Limb (tissue), 2 donors: Measurements from ENCODE around the gene EGLN2.
A peak's percentile ranks its signal among the peaks of the same experiment; 100 is the strongest.
"Not testable (repeated sequence)": the region's sequence is repeated elsewhere in the genome, so short reads cannot be mapped to it uniquely, and the experiment has no call there.

Experiments
- DNase-seq, 2 donors: peaks; one replicate each; pipeline ENCODE4 v3.0.0-alpha.2; 2016; ENCODE audit errors: extremely low spot score in 2 of 2

The EGLN2 gene

DNA sequence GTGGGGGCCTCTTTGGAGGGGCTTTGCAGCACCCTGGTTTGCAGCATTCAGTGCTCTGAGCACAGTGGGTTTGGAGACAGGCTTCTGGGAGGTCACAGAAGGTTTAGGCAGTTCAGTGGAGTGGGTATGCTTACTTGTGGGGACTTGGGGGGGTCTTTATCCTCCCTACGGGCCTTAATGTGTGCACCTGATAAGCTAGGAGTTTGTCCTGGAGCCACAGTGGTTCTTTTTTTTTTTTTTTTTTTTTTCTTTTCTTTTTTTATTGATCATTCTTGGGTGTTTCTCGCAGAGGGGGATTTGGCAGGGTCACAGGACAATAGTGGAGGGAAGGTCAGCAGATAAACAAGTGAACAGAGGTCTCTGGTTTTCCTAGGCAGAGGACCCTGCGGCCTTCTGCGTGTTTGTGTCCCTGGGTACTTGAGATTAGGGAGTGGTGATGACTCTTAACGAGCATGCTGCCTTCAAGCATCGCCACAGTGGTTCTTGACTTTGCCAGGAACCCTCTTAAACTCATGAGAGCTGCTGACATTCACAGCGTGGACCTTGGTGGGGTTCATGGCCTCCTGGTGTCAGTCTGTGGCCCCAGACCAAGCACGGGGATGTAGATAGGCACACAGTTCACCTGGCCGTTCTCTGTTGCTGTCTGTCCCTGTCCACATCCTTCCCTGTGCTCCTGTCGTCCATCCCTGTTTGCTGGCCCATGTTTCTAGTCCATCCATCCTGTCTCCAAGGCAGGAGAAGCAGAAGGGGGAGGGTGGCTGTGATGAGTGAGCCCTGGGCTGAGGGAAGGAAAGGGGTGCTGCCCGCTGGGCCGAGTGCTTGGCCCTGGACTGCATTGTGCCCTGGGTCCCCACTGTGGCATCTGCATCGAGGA lies 2.7 kb downstream of the EGLN2 start:
- DNase-seq: no peak

- DNase-seq: no peak
These were observed 3.5 kb downstream of the EGLN2 start for GRCh38 chr19:40802300-40803169.

GRCh38 chr19:40803170-40803856 lies 4.3 kb downstream of the EGLN2 start:
- no peak for DNase-seq

DNA sequence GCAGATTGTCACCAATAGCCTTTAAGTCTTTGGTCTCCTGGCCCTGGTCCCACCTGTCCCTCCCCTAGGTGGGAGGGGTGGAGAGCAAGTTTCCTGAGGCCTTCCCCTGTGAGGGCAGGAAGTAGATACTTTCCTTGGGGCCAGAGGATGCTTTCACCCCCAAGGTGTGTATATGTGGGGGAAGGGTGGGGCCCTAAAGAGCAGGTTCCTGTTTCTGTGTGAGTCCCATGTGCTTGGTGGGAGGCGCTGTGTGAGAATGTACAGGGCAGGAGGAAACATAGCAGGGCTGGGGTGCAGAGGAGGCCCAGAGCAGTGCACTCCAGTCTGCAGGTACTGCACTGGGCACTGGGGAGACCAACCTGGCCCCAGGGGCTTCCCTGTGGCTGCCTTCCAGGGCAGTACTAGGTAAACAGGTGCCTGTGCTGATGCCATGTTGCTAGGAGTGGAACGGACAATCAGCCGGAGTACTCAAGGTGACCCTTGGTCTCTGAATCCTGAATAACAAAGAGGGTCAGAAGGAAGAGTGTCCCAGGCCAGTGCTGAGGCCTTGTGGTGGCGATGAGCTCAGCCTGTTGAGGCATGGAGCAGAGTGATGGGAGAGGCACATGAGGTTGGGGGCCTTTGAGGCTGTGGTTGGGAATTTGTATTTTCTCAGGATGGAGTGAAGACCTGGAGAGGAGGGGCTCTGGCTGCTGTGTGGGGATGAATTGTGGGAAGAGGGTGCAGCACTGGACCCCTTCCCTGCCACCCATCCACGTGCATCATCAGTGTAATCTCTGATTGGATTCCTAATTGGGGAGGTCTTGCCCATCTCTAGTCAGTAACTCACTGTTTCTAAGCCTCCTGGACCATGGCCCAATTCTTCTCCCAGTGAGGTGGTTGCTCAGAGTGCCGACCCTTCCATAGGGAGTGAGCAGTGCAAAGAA lies 5.1 kb downstream of the EGLN2 start:
- no peak for DNase-seq

DNA sequence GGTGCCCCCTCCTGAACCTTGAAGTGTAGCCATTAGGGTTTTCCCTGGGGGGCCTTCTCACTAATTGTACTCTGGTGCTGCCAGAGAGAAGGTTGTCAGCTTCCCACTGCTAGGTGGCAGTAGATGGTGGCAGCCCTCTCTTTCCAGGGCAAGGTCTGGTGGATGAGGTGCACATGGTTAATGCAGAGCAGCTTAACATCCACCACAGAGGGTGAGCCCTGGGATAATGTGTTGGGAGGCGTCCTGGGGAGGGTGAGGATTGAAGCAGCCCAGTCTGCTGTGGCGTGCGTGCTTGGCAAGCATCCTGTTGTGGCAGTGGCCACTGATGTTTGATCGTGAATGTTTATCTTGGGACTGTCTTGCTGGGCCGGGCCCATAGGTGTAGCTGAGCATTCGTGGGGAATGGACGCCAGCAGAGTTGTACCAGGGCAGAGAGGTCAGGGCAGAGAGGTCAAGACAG lies 5.8 kb downstream of the EGLN2 start:
- no peak for DNase-seq

DNA sequence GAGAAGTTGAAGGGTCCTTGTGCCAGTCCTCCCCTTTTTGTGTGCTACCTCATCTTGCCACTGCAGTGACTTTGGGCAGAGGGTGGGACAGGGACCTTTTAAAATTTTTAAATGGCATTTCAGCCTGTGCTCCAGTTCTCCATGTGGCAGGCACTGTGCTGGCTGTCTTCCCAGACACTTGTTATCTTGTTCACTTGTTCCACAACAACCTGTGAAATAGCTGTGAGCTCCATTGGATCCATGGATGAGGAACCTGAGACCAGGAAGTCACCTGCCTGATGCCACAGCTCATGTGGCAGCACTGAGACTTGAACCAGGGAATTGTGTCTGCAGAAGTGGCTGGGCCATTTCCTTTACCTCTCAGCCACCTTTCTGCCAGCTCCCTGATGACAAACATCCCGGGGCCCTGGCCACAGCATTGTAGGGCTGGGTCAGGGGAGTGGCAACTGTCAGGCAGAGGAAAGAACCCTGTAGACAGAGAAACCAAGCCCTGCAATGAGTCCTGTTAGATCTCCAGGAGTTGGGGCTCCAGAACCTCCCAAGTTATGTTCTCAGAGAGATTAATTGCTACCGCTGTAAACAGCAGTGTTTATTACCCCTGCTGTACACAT lies 6.4 kb downstream of the EGLN2 start:
- no peak for DNase-seq

GRCh38 chr19:40806423-40807146 lies 7.6 kb downstream of the EGLN2 start:
- peak; percentile 90 to 91 for DNase-seq

DNA sequence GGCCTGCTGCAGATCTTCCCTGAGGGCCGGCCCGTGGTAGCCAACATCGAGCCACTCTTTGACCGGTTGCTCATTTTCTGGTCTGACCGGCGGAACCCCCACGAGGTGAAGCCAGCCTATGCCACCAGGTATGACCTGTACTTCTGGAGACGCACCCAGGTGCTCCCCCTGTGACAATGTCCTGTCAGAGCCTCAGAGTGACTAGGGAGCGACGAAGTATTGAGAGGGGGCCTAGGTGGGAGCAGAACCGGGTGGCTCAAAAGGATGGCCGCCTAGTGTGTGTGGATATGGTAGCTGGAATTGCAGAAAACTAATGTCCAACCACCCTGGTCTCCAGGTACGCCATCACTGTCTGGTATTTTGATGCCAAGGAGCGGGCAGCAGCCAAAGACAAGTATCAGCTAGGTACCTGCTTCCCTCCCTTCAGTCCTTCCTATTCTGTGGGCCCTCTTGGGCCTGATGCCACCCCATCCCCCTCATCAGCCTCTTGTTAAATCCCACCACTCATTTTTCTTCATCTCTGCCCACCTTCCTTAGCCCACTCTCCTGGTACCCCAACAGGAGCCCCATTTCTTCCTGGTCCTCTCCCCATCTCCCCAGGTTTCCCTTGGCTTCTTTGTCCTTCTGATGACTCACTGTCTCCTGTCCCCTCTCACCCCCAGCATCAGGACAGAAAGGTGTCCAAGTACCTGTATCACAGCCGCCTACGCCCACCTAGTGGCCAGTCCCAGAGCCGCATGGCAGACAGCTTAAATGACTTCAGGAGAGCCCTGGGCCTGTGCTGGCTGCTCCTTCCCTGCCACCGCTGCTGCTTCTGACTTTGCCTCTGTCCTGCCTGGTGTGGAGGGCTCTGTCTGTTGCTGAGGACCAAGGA lies 8.4 kb downstream of the EGLN2 start:
- no peak for DNase-seq

- DNase-seq: no peak
These were observed 9.0 kb downstream of the EGLN2 start for GRCh38 chr19:40808021-40808325.

DNA sequence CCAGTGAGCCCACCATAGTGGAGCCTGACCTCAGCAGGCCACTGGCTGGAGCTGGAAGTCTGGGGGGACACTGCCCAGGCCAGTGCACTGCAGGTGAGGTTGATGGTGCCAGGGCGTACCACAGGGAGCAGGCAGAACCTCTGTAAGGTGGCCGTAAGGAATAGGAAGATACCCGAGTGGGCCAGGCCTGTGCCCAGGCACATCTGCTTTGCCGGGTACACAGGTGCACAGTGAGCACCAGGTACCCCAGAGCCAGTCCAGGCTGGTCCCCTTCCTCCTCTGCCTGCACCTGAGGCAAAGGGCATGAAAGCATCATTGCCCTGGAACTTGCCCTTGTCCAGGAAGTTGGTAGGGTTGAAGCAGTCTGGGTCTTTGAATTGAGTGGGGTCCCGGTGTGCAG lies 9.5 kb downstream of the EGLN2 start:
- no peak for DNase-seq

DNA sequence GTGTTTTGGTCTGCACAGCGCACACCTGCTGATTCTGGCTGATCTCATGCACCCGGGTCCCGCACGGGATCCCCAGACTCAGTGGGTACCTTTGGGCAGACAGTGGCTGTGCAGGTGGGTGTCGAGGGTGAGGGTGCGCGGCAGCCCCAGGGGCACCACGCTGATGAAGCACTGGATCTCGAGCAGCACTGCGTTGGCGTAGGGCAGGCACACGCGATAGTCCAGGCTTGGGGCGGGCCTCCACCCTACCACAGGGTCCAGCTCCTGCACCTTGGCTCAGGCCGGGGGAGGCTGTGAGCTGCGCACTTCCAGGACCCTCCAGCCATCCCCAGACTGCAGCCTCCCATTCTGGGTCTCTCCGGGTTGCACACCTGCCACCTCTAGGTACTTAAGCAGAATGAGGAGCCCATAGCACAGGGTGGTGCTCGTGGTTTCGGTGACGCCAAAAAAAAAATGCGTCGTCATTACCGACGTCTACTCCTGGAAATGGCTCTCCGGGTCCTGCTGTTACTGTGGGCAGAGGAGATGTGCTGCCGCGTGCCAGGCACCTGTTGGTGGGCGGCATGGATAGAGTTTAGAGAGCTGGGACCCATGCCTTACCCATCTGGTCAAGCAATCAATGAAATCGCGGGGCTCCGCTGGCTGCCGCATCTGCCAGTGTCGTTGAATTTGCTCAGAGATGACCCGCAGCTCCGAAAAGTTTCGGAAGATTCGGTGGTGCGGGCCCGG lies 10.5 kb downstream of the EGLN2 start:
- no peak for DNase-seq

DNA sequence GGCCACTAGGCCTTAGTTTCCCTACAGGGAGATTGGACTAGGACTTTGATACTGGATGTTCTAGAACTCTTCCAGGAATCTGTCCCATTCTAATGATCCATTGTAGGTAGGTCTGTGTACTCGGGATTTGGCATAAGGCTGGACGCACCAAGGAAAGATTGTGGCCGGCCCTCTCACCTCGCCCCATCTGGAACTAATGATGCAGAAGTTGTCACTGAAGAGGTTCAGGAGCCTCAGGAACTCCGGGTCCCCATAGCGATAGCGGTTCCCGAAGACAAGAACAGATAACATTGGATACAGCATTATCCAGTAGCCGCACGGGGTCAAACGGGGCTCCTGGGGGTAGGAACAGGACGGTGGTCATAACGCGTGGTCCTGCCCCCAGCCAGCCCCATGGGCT lies 11.2 kb downstream of the EGLN2 start:
- DNase-seq: no peak

GRCh38 chr19:40810649-40811408 lies 11.8 kb downstream of the EGLN2 start:
- peak; percentile 64 to 86 for DNase-seq

DNA sequence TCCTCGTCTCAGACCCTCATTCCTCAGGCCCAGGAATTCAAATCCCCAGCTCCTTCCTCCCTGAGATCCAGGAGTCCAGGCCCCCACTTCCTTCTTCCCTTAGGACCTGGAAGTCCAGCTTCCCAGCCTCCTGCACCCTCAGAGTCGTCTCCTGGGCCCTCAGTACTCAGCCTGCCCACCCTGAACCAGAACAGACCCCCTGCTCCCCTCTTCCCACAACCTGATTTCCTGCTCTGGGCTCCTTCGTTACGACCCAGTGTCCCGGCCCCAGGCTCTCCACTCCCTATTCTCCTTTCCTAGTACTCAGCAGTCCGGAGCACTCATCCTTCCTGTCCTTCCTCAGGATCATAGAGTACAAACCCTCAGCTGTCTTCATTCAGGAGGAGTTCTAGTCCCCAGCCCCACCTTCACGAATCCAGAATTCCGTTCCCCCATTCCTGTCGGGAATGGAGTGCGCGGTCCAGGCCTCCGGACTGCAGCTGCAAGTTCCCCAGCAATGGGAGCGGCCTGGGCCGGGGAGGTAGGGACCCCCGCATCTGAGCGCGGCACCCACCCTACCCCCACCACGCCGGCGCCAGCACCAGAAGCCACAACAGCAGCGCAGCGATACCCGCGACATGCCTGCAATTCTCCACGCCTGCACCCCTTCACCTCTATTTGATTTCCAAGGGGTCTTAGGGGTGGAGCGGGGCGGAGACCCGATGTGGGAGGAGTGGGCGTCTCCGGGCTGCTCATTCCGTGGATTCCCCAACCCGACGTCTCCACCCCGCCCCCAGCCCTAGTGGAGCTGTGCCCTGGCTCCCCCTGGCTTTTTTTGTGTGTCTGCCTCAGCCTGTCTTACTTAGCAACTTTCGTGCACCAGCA lies 12.7 kb downstream of the EGLN2 start:
- peak; percentile 20 to 75 for DNase-seq

DNA sequence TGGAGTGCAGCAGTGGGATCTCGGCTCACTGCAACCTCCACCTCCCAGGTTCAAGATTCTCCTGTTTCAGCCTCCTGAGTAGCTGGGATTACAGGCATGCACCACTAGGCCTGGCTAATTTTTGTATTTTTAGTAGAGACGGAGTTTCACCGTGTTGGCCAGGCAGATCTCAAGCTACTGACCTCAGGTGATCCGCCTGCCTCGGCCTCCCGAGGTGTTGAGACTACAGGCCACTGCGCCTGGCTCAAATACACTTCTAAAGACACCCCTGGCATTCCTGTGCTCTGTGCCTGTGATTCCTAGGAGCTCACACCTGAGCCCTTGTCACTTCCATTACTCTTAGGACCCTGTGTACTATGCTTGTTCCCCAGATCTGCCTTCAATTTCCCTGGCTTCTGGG lies 13.6 kb downstream of the EGLN2 start:
- DNase-seq: not testable (repeated sequence)

- DNase-seq: no peak
These were observed 14.2 kb downstream of the EGLN2 start for GRCh38 chr19:40813182-40813581.
